ENCODE results near the gene RAI14.

GRCh38 chr5:34686762-34687268 is 30.7 kb downstream of the RAI14 start:
- TF ChIP-seq TAF1 (IDR thresholded peaks at IDR 0.05; ENCODE audit: borderline replicate concordance, insufficient read depth, low read length) (no peak), POLR2AphosphoS5 (IDR thresholded peaks at IDR 0.05; ENCODE audit: low read depth, low read length) (no peak), FOXP2 (optimal IDR thresholded peaks at IDR 0.05; ENCODE audit: borderline replicate concordance, extremely low read depth, extremely low read length, insufficient read depth) (no peak)

Data from PFSK-1 (cell line).